ENCODE results near the gene TBPL2. TPM values are rescaled to one million over a fixed set of nuclear protein-coding genes. Genes with fewer than 3 reads are reported as not detected.
A peak's percentile ranks its signal among the peaks of the same experiment; 100 is the strongest.

Gene TBPL2
- total and polyA plus RNA-seq, 2 experiments from 2014 or later: not detected

- Histone ChIP-seq H3K79me2 (ENCODE audit: insufficient read depth) (no peaks in the 10 kb centered on the region), H3K9me3 (ENCODE audit: low read depth) (no peaks in the 10 kb centered on the region), H2AFZ (no peak overlapping the region), H3K4me3 (no peak overlapping the region), H3K27ac (no peak overlapping the region), H4K20me1 (ENCODE audit: insufficient read depth) (no peaks in the 10 kb centered on the region), H3K4me1 (ENCODE audit: insufficient read depth) (no peaks in the 10 kb centered on the region), H3K27me3 (replicated peaks; ENCODE audit: insufficient read depth) (no peaks in the 10 kb centered on the region), H3K9me2 (ENCODE audit: insufficient read depth) (no peaks in the 10 kb centered on the region), H3K9ac (no peak overlapping the region), H3K4me2 (ENCODE audit: unreplicated experiment) (no peak overlapping the region), H3F3A (ENCODE audit: insufficient read depth) (no peaks in the 10 kb centered on the region), H3K36me3 (ENCODE audit: low read depth) (no peaks in the 10 kb centered on the region)
- no peak for DNase-seq
- TF ChIP-seq EZH2phosphoT487 (IDR thresholded peaks at IDR 0.05; ENCODE audit: insufficient read depth, low read depth): no peak
- TF ChIP-seq EZH2 (IDR thresholded peaks at IDR 0.05; ENCODE audit: insufficient read depth, poor library complexity, severe bottlenecking): no peak
- in situ Hi-C loops (cut with MboI): loop anchor here (25.0 kb wide), 2 partner anchors 203 to 1053 kb away; no protein-coding TSS in a partner anchor
- WGBS, 2 experiments (ENCODE audit: low coverage in 1 of 2, low lambda C conversion rate in 2 of 2, missing lambda C conversion rate in 2 of 2): 51 to 57% methylated on average over 3 of the region's 3 CpGs
Measured at GRCh38 chr14:55434805-55435174, 5.6 kb downstream of the TBPL2 start.

- H2AFZ ChIP-seq: 0 out of 2 replicates have a peak overlapping the region, but pooled peaks have one; percentile 26
- H3K9me3 ChIP-seq (ENCODE audit: low read depth): no peaks in the 10 kb centered on the region
- no peak overlapping the region for H3K27ac ChIP-seq
- DNase-seq: no peak
- no peaks in the 10 kb centered on the region for H3F3A ChIP-seq (ENCODE audit: insufficient read depth)
- TF ChIP-seq EZH2phosphoT487 (IDR thresholded peaks at IDR 0.05; ENCODE audit: insufficient read depth, low read depth): no peak
- TF ChIP-seq EZH2 (IDR thresholded peaks at IDR 0.05; ENCODE audit: insufficient read depth, poor library complexity, severe bottlenecking): no peak
- H3K4me1 ChIP-seq (ENCODE audit: insufficient read depth): no peaks in the 10 kb centered on the region
- no peaks in the 10 kb centered on the region for H3K27me3 ChIP-seq (replicated peaks; ENCODE audit: insufficient read depth)
- H3K9me2 ChIP-seq (ENCODE audit: insufficient read depth): no peaks in the 10 kb centered on the region
- H3K36me3 ChIP-seq (ENCODE audit: low read depth): no peaks in the 10 kb centered on the region
- H3K79me2 ChIP-seq (ENCODE audit: insufficient read depth): no peaks in the 10 kb centered on the region
- in situ Hi-C loops (cut with MboI): loop anchor here (25.0 kb wide), 2 partner anchors 203 to 1053 kb away; no protein-coding TSS in a partner anchor
- 68 to 70% methylated on average over 6 of the region's 6 CpGs for WGBS, 2 experiments (ENCODE audit: low coverage in 1 of 2, low lambda C conversion rate in 2 of 2, missing lambda C conversion rate in 2 of 2)
- H3K9ac ChIP-seq: no peak overlapping the region
- H4K20me1 ChIP-seq (ENCODE audit: insufficient read depth): no peaks in the 10 kb centered on the region
- no peak overlapping the region for H3K4me3 ChIP-seq
- no peak overlapping the region for H3K4me2 ChIP-seq (ENCODE audit: unreplicated experiment)
Measured at GRCh38 chr14:55433880-55434804, 6.3 kb downstream of the TBPL2 start.

- Histone ChIP-seq H3K4me3 (no peak overlapping the region), H4K20me1 (ENCODE audit: insufficient read depth) (no peaks in the 10 kb centered on the region), H3K79me2 (ENCODE audit: insufficient read depth) (no peaks in the 10 kb centered on the region), H3F3A (ENCODE audit: insufficient read depth) (no peaks in the 10 kb centered on the region), H3K27ac (no peak overlapping the region), H3K4me1 (ENCODE audit: insufficient read depth) (no peaks in the 10 kb centered on the region), H3K27me3 (replicated peaks; ENCODE audit: insufficient read depth) (no peaks in the 10 kb centered on the region), H3K4me2 (ENCODE audit: unreplicated experiment) (no peak overlapping the region), H3K9me2 (ENCODE audit: insufficient read depth) (no peaks in the 10 kb centered on the region), H3K9me3 (ENCODE audit: low read depth) (no peaks in the 10 kb centered on the region), H3K9ac (no peak overlapping the region), H3K36me3 (ENCODE audit: low read depth) (no peaks in the 10 kb centered on the region), H2AFZ (no peak overlapping the region)
- in situ Hi-C loops (cut with MboI): loop anchor here (25.0 kb wide), 2 partner anchors 205 to 1055 kb away; no protein-coding TSS in a partner anchor
- DNase-seq: no peak
- TF ChIP-seq EZH2 (IDR thresholded peaks at IDR 0.05; ENCODE audit: insufficient read depth, poor library complexity, severe bottlenecking) (no peak), EZH2phosphoT487 (IDR thresholded peaks at IDR 0.05; ENCODE audit: insufficient read depth, low read depth) (no peak)
- WGBS, 2 experiments (ENCODE audit: low coverage in 1 of 2, low lambda C conversion rate in 2 of 2, missing lambda C conversion rate in 2 of 2): 89 to 92% methylated on average over 3 of the region's 3 CpGs
Measured at GRCh38 chr14:55432628-55433027, 7.8 kb downstream of the TBPL2 start.

GRCh38 chr14:55430024-55430690 is 10.3 kb downstream of the TBPL2 start:
- Histone ChIP-seq H3K4me1 (ENCODE audit: insufficient read depth) (no peaks in the 10 kb centered on the region), H3K27me3 (replicated peaks; ENCODE audit: insufficient read depth) (no peaks in the 10 kb centered on the region), H3K9me3 (ENCODE audit: low read depth) (no peaks in the 10 kb centered on the region), H3K9ac (no peak overlapping the region), H3K4me2 (ENCODE audit: unreplicated experiment) (no peak overlapping the region), H3K36me3 (ENCODE audit: low read depth) (no peaks in the 10 kb centered on the region), H3K27ac (no peak overlapping the region), H4K20me1 (ENCODE audit: insufficient read depth) (no peaks in the 10 kb centered on the region), H3K79me2 (ENCODE audit: insufficient read depth) (no peaks in the 10 kb centered on the region), H2AFZ (no peak overlapping the region), H3F3A (ENCODE audit: insufficient read depth) (no peaks in the 10 kb centered on the region), H3K9me2 (ENCODE audit: insufficient read depth) (no peaks in the 10 kb centered on the region), H3K4me3 (no peak overlapping the region)
- 0 to 6% methylated on average over 1 of the region's 1 CpG for WGBS, 2 experiments (ENCODE audit: low coverage in 1 of 2, low lambda C conversion rate in 2 of 2, missing lambda C conversion rate in 2 of 2)
- in situ Hi-C loops (cut with MboI): loop anchor here (25.0 kb wide), 2 partner anchors 207 to 1057 kb away; no protein-coding TSS in a partner anchor
- peak; percentile 81 for DNase-seq
- TF ChIP-seq EZH2phosphoT487 (IDR thresholded peaks at IDR 0.05; ENCODE audit: insufficient read depth, low read depth) (no peak), EZH2 (IDR thresholded peaks at IDR 0.05; ENCODE audit: insufficient read depth, poor library complexity, severe bottlenecking) (no peak)

All from GM23248 (cell line).